Measurements from ENCODE around the gene RNF225. TPM values are rescaled to one million over a fixed set of nuclear protein-coding genes. Genes with fewer than 3 reads are reported as not detected.

RNF225 gene
- total and polyA plus RNA-seq, 2 of the 13 experiments (the other 11 are each of a cell fraction or from before 2014, with no cell fraction given), result not detected

- TF ChIP-seq AKNA (CRISPR knock-in tag; IDR thresholded peaks at IDR 0.05; ENCODE audit: borderline replicate concordance) (no peak), NFKB2 (CRISPR knock-in tag; IDR thresholded peaks at IDR 0.05; ENCODE audit: borderline replicate concordance) (peak; percentile 43; the same call in 1 of the 2 replicates), ZSCAN21 (CRISPR knock-in tag; IDR thresholded peaks at IDR 0.05; ENCODE audit: borderline replicate concordance) (peak; percentile 28; the same call in 1 of the 2 replicates), ZC3H4 (CRISPR knock-in tag; IDR thresholded peaks at IDR 0.05; ENCODE audit: borderline replicate concordance) (no peak), ZBTB3 (CRISPR knock-in tag; IDR thresholded peaks at IDR 0.05; ENCODE audit: borderline replicate concordance, low read depth) (no peak), HDAC1 (CRISPR knock-in tag; IDR thresholded peaks at IDR 0.05) (peak; percentile 93), ZNF276 (CRISPR knock-in tag; IDR thresholded peaks at IDR 0.05; ENCODE audit: low read depth) (no peak; the same call in 1 of the 2 replicates), CEBPB (IDR thresholded peaks at IDR 0.05; ENCODE audit: borderline replicate concordance, low read depth, low read length) (no peak), ETS1 (CRISPR knock-in tag; IDR thresholded peaks at IDR 0.05) (no peak; the same call in 1 of the 2 replicates), RFX3 (CRISPR knock-in tag; IDR thresholded peaks at IDR 0.05) (peak; percentile 94), ZBTB25 (CRISPR knock-in tag; IDR thresholded peaks at IDR 0.05) (no peak), ZNF136 (CRISPR knock-in tag; IDR thresholded peaks at IDR 0.05; ENCODE audit: low read depth) (no peak), PRDM15 (CRISPR knock-in tag; IDR thresholded peaks at IDR 0.05) (no peak)
Observed at GRCh38 chr19:58408152-58409009, 12.9 kb downstream of the RNF225 start, which contains the start of gene ZNF584 (continued).
